GM19239 (cell line): ENCODE results near the gene MMAB.

ENCODE experiments used
- DNase-seq: peaks from one replicate; pipeline ENCODE4 v3.0.0; 2011; ENCODE audit warnings: low spot score; ENCODE audit not compliant: insufficient read length
- FAIRE-seq: peaks from 2 replicates; lab custom pipeline; 2011; peaks lifted over from hg19 to GRCh38; lab: Jason Lieb, UNC

Gene MMAB

GRCh38 chr12:109563291-109564284 is 9.7 kb downstream of the MMAB start:
- FAIRE-seq = no peak
- DNase-seq = no peak

GRCh38 chr12:109562871-109563270 is 10.4 kb downstream of the MMAB start:
- DNase-seq (no peak), FAIRE-seq (no peak)

GRCh38 chr12:109561711-109562030 is 11.6 kb downstream of the MMAB start:
- DNase-seq (no peak), FAIRE-seq (no peak)

DNA sequence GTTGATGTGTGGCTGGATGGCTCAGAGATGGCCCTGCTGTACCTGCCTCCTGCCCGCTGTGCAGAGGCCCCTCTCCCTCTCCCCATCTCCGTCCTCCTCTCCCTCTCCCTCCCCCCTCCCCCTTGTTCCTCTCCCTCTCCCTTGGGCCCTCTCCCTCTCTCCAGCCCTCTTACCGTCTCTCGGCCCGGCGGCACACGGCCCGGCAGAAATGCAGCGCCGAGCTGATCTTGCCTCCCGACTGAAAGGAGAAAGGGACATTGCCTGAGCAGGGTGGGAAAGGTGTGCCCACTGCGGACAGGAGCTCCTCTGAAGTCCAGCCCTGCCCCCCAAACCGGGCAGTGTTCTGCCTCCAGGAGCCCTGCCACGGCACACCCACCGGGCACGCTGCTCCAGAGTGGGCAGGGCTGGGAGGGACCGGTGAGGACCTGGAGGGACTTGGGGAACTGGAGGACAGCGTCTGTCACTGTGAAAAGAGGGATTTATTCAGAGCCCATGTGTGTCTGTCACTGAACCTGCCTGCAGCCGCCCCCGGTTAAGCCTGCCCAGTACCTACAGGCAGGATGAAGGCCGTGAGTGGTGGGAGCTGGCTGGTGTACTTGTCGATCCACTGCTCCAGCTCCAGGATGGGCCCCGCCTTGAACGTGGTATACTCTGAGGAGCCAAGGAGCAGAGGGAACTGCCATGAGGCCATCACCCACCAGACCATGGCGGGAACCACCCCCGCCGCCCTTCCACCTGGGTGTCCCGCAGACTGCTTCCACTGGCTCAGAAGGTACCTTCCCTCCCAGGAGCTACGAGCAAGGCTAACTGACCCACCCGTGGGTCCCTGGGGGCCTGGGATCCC is 12.2 kb downstream of the MMAB start:
- DNase-seq (no peak), FAIRE-seq (no peak)

DNA sequence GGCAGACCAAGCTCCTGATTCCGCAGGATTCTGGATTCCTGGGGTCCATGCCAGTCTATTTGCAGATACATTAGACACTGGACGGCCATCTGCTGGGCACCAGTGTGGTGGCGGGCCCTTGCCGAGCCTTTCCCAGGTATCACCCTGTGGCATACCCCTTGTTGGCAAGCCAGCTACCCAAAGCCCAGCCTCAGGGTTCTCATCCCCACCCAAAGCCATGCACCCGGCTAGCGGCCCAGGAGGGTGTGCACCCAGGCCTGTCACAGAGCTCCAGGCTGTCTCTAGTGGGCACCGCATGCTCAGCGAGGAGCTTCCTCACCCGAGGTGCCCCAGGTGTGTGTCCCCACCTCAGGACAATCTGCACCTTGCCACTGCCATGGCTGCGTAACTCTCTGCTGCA is 13.7 kb downstream of the MMAB start:
- FAIRE-seq (no peak), DNase-seq (no peak)

DNA sequence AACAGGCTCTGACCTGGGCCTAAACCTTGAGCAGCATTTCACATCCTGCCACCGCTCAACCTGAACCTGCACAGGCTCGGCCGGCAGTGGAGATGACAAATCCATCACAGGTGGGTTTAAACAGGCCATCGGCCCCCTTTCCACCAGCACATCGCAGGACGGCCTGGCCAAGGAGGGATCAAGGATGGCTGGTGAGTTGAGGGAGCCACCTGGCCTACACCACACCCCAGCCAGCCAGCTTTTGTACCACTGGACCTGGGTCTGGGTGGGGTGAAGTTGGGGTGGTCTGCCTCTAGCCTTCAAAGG is 14.2 kb downstream of the MMAB start:
- DNase-seq (no peak), FAIRE-seq (no peak)

DNA sequence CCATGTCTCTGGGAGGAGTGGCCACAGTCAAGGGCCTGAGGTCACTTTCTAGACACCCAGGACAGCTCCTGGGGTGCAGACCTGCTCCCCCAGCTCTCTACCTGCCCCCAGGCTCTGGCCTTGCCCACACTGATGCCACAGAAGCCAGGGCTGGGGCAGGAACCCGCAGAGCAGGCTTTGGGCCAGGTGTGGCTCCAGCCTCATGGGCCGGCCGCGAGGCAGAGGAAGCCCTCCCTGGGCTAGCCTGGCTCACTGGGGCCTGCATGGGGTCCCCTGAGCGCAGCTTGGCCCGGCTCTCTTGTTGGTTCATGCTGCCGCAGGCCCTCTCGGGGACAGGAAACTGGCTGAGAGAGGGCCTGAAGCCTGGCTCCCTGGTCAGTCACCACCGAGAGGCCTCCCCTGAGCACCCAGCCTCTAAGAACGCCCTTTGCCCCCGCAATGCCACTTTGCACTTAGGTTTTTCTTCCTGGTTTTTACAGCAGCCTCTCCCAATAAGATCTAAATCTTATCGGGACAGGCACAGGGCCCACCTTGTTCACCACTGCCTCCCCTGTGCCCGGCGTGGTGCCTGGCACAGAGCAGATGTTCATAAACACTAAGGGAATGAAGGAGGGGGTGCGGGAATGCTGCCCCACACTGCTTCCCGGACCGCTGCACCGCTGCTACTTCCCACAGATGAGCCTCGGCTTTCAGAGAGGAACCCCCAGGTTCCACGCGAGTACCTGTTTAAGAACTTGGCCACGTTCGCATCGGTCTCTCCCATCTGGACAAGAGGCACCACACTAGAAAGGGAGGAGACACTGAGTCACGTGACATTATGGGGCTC is 14.7 kb downstream of the MMAB start:
- DNase-seq = no peak
- no peak for FAIRE-seq

DNA sequence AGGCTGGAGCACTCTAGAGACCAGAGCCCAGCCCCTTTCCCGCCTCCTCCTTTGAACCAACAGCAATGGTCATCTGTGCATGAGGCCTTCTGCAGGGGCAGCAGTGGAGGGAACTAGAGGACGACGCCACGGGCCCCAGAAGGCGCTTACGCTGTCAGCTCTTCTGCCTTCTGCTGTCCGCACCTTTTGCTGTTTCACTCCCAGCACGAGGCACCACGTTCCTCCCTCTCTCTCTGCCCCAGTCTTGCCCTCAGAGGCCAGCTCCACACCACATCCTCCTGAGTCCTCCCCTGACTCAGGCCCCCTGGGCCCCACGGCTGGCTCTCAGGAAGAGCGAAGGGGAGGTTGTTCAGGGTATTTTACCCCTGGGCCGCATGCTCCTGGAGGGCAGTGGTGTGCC is 15.5 kb downstream of the MMAB start:
- DNase-seq (no peak), FAIRE-seq (no peak)

- FAIRE-seq = no peak
- DNase-seq = no peak
These were observed 16.1 kb downstream of the MMAB start for GRCh38 chr12:109557200-109557599.

GRCh38 chr12:109555431-109556315 is 17.6 kb downstream of the MMAB start:
- DNase-seq (no peak), FAIRE-seq (no peak)

- DNase-seq (no peak), FAIRE-seq (no peak)
These were observed 18.5 kb downstream of the MMAB start for GRCh38 chr12:109554761-109555160.

GRCh38 chr12:109553906-109554500 is 19.3 kb downstream of the MMAB start:
- DNase-seq = no peak
- no peak for FAIRE-seq

- DNase-seq = no peak
- FAIRE-seq = no peak
These were observed 19.8 kb downstream of the MMAB start for GRCh38 chr12:109553483-109553882.

DNA sequence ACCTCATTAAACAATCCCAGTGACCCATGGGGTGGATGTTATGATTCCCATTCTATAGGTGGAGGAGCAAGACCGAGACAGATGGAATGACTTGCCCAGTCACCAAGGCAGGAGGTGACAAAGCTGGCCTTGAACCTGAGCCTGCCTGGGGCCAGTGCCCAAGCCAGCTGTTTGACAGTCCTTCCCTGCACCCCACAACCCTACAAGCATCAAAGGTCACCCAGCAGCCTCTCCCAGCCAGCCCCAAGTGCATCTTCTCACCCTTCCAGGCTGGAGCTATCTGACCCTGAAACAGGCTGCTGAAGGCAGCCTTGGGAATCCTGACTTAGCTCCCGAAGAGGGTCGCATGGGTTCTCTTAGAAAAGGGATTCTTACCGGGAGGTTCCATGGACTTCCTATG is 20.3 kb downstream of the MMAB start:
- DNase-seq = no peak
- no peak for FAIRE-seq

GRCh38 chr12:109551108-109551507 is 22.2 kb downstream of the MMAB start:
- FAIRE-seq (no peak), DNase-seq (no peak)

DNA sequence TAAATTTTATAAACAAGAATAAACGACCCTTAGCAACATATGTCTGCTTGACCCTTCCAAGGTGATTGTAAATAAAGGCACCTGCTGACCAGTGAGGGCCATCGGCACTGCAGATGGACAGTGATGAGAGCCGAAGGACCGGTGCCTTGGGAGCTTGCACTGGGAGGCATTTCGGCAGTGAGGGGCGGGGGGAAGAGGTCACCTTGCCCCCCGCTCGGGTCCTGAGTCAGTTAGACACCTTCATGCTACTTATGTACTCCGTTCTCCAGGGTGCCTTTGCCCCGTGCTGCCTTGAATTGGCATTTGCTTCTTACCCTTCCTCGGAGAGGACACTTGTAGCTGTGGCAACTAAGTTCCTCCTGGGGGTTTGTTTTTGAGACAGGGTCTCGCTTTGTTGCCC is 23.0 kb downstream of the MMAB start:
- no peak for DNase-seq
- no peak for FAIRE-seq

GRCh38 chr12:109549613-109550270 is 23.6 kb downstream of the MMAB start:
- no peak for DNase-seq

GRCh38 chr12:109548258-109548657 is 25.0 kb downstream of the MMAB start:
- no peak for FAIRE-seq
- no peak for DNase-seq

More at GRCh38 chr12:109549613-109550270, 23.6 kb downstream of the MMAB start:
- FAIRE-seq = no peak

- DNase-seq = no peak
- no peak for FAIRE-seq
These were observed 26.0 kb downstream of the MMAB start for GRCh38 chr12:109547286-109547685.
